Mesothelial cell of epicardium (in vitro differentiated cells): ENCODE results near the gene HSP90B1. TPM values are rescaled to one million over a fixed set of nuclear protein-coding genes. Genes with fewer than 3 reads are reported as not detected.

ENCODE experiments used
- DNase-seq, 2 experiments: peaks; one replicate each; pipeline ENCODE4 v3.0.0; 2021; ENCODE audit warnings: low spot score in 2 of 2; ENCODE audit not compliant: unreplicated experiment in 2 of 2
- H3K27ac Mint-ChIP-seq: 2 replicates; pipeline ENCODE4 v1.8.0; 2021; ENCODE audit warnings: mixed read lengths
- H3K27me3 Mint-ChIP-seq: 2 replicates; pipeline ENCODE4 v1.8.0; 2021; ENCODE audit warnings: low read depth, mixed read lengths
- H3K36me3 Mint-ChIP-seq: 2 replicates; pipeline ENCODE4 v1.8.0; 2021; ENCODE audit warnings: mixed read lengths
- H3K4me1 Mint-ChIP-seq: 2 replicates; pipeline ENCODE4 v1.8.0; 2021; ENCODE audit warnings: mixed read lengths
- H3K4me3 Mint-ChIP-seq: 2 replicates; pipeline ENCODE4 v1.8.0; 2021; ENCODE audit warnings: mild to moderate bottlenecking, moderate library complexity, mixed read lengths
- H3K9me3 Mint-ChIP-seq: 2 replicates; pipeline ENCODE4 v1.8.0; 2021; ENCODE audit warnings: mixed read lengths
- CTCF ChIP-seq: fragments of 200-600 bp; sonication (generic); IDR thresholded peaks from one replicate; pipeline ENCODE4 v1.5.0; 2021; ENCODE audit warnings: antibody characterized with exemption; ENCODE audit not compliant: unreplicated experiment
- total RNA-seq: library from RNA; stranded (reverse); gene quantifications from 3 replicates; pipeline ENCODE4 v1.2.1, GENCODE V29; 2021

Gene HSP90B1
- total RNA-seq, 1 donor from 2014 or later = 788 TPM

GRCh38 chr12:103929046-103929783, 995 bp upstream of the HSP90B1 start:
- DNase-seq = peak; percentile 53 to 77
- Mint-ChIP-seq H3K27me3 (peaks cover 3% of the 10 kb centered on the region), H3K4me1 (peaks cover 35% of the 10 kb centered on the region), H3K27ac (peak overlapping the region; percentile 100), H3K36me3 (peaks cover 5% of the 10 kb centered on the region), H3K4me3 (peak overlapping the region; percentile 80), H3K9me3 (no peaks in the 10 kb centered on the region)
- no peak for TF ChIP-seq CTCF

GRCh38 chr12:103929784-103930033, 501 bp upstream of the HSP90B1 start:
- TF ChIP-seq CTCF = no peak
- Mint-ChIP-seq H3K4me3 (peak overlapping the region; percentile 80), H3K36me3 (peaks cover 8% of the 10 kb centered on the region), H3K27me3 (peaks cover 3% of the 10 kb centered on the region), H3K9me3 (no peaks in the 10 kb centered on the region), H3K27ac (peak overlapping the region; percentile 100), H3K4me1 (peaks cover 38% of the 10 kb centered on the region)
- no peak for DNase-seq

- no peak for TF ChIP-seq CTCF
Measured at GRCh38 chr12:103930787-103931735, 851 bp downstream of the HSP90B1 start.

DNA sequence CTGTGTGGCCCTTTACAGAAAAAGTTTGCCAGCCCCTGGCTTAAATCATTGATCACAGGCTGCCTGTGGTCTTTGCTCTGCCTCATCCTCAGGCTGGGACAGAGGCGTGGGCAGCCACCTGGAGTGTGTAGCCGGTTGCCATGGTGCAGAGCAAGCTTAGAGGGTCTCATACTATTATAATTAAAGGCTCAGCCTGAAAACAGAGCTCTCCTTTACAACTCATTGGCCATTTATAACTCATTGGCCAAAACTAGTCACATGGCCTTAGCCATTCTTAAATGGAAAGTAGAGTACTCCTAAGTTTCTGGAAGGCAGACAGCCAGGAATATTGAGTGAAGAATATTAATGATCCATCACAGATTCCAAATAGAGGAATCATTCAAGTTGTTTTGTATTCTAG, 3.0 kb downstream of the HSP90B1 start:
- no peaks in the 10 kb centered on the region for H3K9me3 Mint-ChIP-seq
- peaks cover 46% of the 10 kb centered on the region for H3K4me1 Mint-ChIP-seq
- TF ChIP-seq CTCF = no peak
- peaks cover 3% of the 10 kb centered on the region for H3K27me3 Mint-ChIP-seq
- H3K36me3 Mint-ChIP-seq = peaks cover 31% of the 10 kb centered on the region
- H3K4me3 Mint-ChIP-seq = peak overlapping the region; percentile 36
- DNase-seq = no peak
- peak overlapping the region; percentile 53 for H3K27ac Mint-ChIP-seq

More at GRCh38 chr12:103930787-103931735, 851 bp downstream of the HSP90B1 start:
- Mint-ChIP-seq H3K9me3 (no peaks in the 10 kb centered on the region), H3K27ac (peak overlapping the region; percentile 100), H3K27me3 (peaks cover 3% of the 10 kb centered on the region), H3K4me1 (peaks cover 50% of the 10 kb centered on the region), H3K36me3 (peaks cover 21% of the 10 kb centered on the region), H3K4me3 (peak overlapping the region; percentile 80)
- no peak for DNase-seq

- DNase-seq = no peak
- Mint-ChIP-seq H3K9me3 (no peaks in the 10 kb centered on the region), H3K27me3 (no peaks in the 10 kb centered on the region), H3K36me3 (peaks cover 50% of the 10 kb centered on the region), H3K27ac (peak overlapping the region; percentile 34), H3K4me1 (peaks cover 33% of the 10 kb centered on the region), H3K4me3 (no peak overlapping the region)
- no peak for TF ChIP-seq CTCF
Measured at GRCh38 chr12:103936679-103937078, 6.5 kb downstream of the HSP90B1 start.
